HG02642 (cell line): ENCODE results near the gene LAMB4.
"Not testable (repeated sequence)": the region's sequence is repeated elsewhere in the genome, so short reads cannot be mapped to it uniquely, and the experiment has no call there.

Experiments used
- ATAC-seq: cut with Tn5 transposase; IDR thresholded peaks from one replicate; pipeline ENCODE4 v1.9.1; 2021; ENCODE audit warnings: mild to moderate bottlenecking; ENCODE audit not compliant: unreplicated experiment, poor library complexity

Gene LAMB4

GRCh38 chr7:108057951-108058481, 72.1 kb downstream of the LAMB4 start:
- no peak for ATAC-seq

- no peak for ATAC-seq
These were observed 74.5 kb downstream of the LAMB4 start for GRCh38 chr7:108055611-108056021.

GRCh38 chr7:108054537-108054936, 75.6 kb downstream of the LAMB4 start:
- no peak for ATAC-seq

GRCh38 chr7:108053250-108053649, 76.9 kb downstream of the LAMB4 start:
- ATAC-seq = no peak

- no peak for ATAC-seq
These were observed 78.7 kb downstream of the LAMB4 start for GRCh38 chr7:108051454-108051853.

GRCh38 chr7:108049962-108050361, 80.2 kb downstream of the LAMB4 start:
- ATAC-seq = no peak

- ATAC-seq = no peak
These were observed 81.7 kb downstream of the LAMB4 start for GRCh38 chr7:108048422-108048821.

GRCh38 chr7:108046952-108047506, 83.1 kb downstream of the LAMB4 start:
- no peak for ATAC-seq

- no peak for ATAC-seq
These were observed 84.5 kb downstream of the LAMB4 start for GRCh38 chr7:108045669-108046068.

GRCh38 chr7:108045154-108045553, 85.0 kb downstream of the LAMB4 start:
- ATAC-seq = no peak

- no peak for ATAC-seq
These were observed 85.8 kb downstream of the LAMB4 start for GRCh38 chr7:108044345-108044744.

- ATAC-seq = no peak
These were observed 91.2 kb downstream of the LAMB4 start for GRCh38 chr7:108038986-108039385.

GRCh38 chr7:108037741-108038140, 92.4 kb downstream of the LAMB4 start:
- no peak for ATAC-seq

GRCh38 chr7:108037140-108037539, 93.0 kb downstream of the LAMB4 start:
- no peak for ATAC-seq

- ATAC-seq = no peak
These were observed 95.6 kb downstream of the LAMB4 start for GRCh38 chr7:108034586-108034985.

GRCh38 chr7:108033776-108034497, 96.2 kb downstream of the LAMB4 start:
- no peak for ATAC-seq

- ATAC-seq = not testable (repeated sequence)
These were observed 96.9 kb downstream of the LAMB4 start for GRCh38 chr7:108033309-108033708.

GRCh38 chr7:108030516-108030915, 99.6 kb downstream of the LAMB4 start:
- ATAC-seq = no peak

- no peak for ATAC-seq
These were observed 101.1 kb downstream of the LAMB4 start for GRCh38 chr7:108029034-108029433.

- no peak for ATAC-seq
These were observed 102.0 kb downstream of the LAMB4 start for GRCh38 chr7:108028111-108028510.

GRCh38 chr7:108027239-108027638, 102.9 kb downstream of the LAMB4 start:
- ATAC-seq = no peak

GRCh38 chr7:108026647-108027046, 103.5 kb downstream of the LAMB4 start:
- ATAC-seq = no peak
